ENCODE measurements around the gene MAP1LC3B2.

The MAP1LC3B2 gene

GRCh38 chr12:116538076-116538591 lies 21.0 kb upstream of the MAP1LC3B2 start:
- H3K27ac ChIP-seq (replicated peaks), result no peak overlapping the region
- no peak for TF ChIP-seq GABPA (IDR thresholded peaks at IDR 0.05; ENCODE audit: low read depth)

GRCh38 chr12:116538682-116539305 lies 20.4 kb upstream of the MAP1LC3B2 start:
- DNase-seq (ENCODE audit: low read depth in 1 of 2, low spot score in 1 of 2), result no peak
- Histone ChIP-seq H3K4me3 (replicated peaks; ENCODE audit: insufficient read depth, low read length) (no peak overlapping the region), H3K27me3 (ENCODE audit: insufficient read depth, poor library complexity, severe bottlenecking) (no peaks in the 10 kb centered on the region), H3K27ac (replicated peaks) (no peak overlapping the region)
- TF ChIP-seq CTCF (IDR thresholded peaks at IDR 0.05; ENCODE audit: insufficient read depth, low read length), result no peak
- no peak for TF ChIP-seq SPI1 (IDR thresholded peaks at IDR 0.05; ENCODE audit: borderline replicate concordance, low read depth)
- TF ChIP-seq REST (IDR thresholded peaks at IDR 0.05; ENCODE audit: insufficient replicate concordance, low read depth), result no peak
- TF ChIP-seq POLR2AphosphoS5 (IDR thresholded peaks at IDR 0.05; ENCODE audit: low read depth), result no peak

More at GRCh38 chr12:116538076-116538591, 21.0 kb upstream of the MAP1LC3B2 start:
- no peak for DNase-seq (ENCODE audit: low read depth in 1 of 2, low spot score in 1 of 2)
- H3K27me3 ChIP-seq (ENCODE audit: insufficient read depth, poor library complexity, severe bottlenecking), result no peaks in the 10 kb centered on the region
- no peak overlapping the region for H3K4me3 ChIP-seq (replicated peaks; ENCODE audit: insufficient read depth, low read length)

- no peaks in the 10 kb centered on the region for H3K27me3 ChIP-seq (ENCODE audit: insufficient read depth, poor library complexity, severe bottlenecking)
- no peak for DNase-seq (ENCODE audit: low read depth in 1 of 2, low spot score in 1 of 2)
- TF ChIP-seq POLR2AphosphoS5 (IDR thresholded peaks at IDR 0.05; ENCODE audit: low read depth) (no peak), SPI1 (IDR thresholded peaks at IDR 0.05; ENCODE audit: borderline replicate concordance, low read depth) (no peak), GABPA (IDR thresholded peaks at IDR 0.05; ENCODE audit: low read depth) (no peak), CTCF (IDR thresholded peaks at IDR 0.05; ENCODE audit: insufficient read depth, low read length) (no peak), REST (IDR thresholded peaks at IDR 0.05; ENCODE audit: insufficient replicate concordance, low read depth) (no peak)
- H3K27ac ChIP-seq (replicated peaks), result no peak overlapping the region
- H3K4me3 ChIP-seq (replicated peaks; ENCODE audit: insufficient read depth, low read length), result no peak overlapping the region
These were observed 19.8 kb upstream of the MAP1LC3B2 start for GRCh38 chr12:116539361-116539771.

GRCh38 chr12:116539905-116540482 lies 19.2 kb upstream of the MAP1LC3B2 start:
- DNase-seq (ENCODE audit: low read depth in 1 of 2, low spot score in 1 of 2), result no peak
- no peak overlapping the region for H3K27ac ChIP-seq (replicated peaks)
- no peak overlapping the region for H3K4me3 ChIP-seq (replicated peaks; ENCODE audit: insufficient read depth, low read length)
- no peak for TF ChIP-seq SPI1 (IDR thresholded peaks at IDR 0.05; ENCODE audit: borderline replicate concordance, low read depth)
- TF ChIP-seq CTCF (IDR thresholded peaks at IDR 0.05; ENCODE audit: insufficient read depth, low read length), result no peak
- no peak for TF ChIP-seq REST (IDR thresholded peaks at IDR 0.05; ENCODE audit: insufficient replicate concordance, low read depth)
- H3K27me3 ChIP-seq (ENCODE audit: insufficient read depth, poor library complexity, severe bottlenecking), result no peaks in the 10 kb centered on the region
